T-cell (primary cell): ENCODE measurements around the gene GSPT2. TPM values are rescaled to one million over a fixed set of nuclear protein-coding genes. Genes with fewer than 3 reads are reported as not detected.
"Not testable (repeated sequence)": the region's sequence is repeated elsewhere in the genome, so short reads cannot be mapped to it uniquely, and the experiment has no call there.

Source experiments
- ATAC-seq, 4 experiments: fragments of 200-7000 bp in 3 of 4; fragments of 150-1000 bp in 1 of 4; cut with Tn5 transposase; replicated peaks in 1 of 4; 1 replicate in 3 of 4; 2 replicates in 1 of 4; pipeline ENCODE4 v1.10.0; 2021; ENCODE audit warnings: moderate library complexity in 3 of 4, mild to moderate bottlenecking in 2 of 4, moderate number of reproducible peaks in 1 of 4
- CTCF ChIA-PET, 2 donors: fragments of 300-600 bp; sonication (Branson Sonifier 250); formaldehyde crosslinking; loops; one replicate each; lab custom pipeline; 2022; ENCODE audit warnings: antibody characterized with exemption in 2 of 2; lab: Charles Lee
- POLR2A ChIA-PET, 2 donors: fragments of 300-600 bp; sonication (Branson Sonifier 250); formaldehyde crosslinking; loops; one replicate each; lab custom pipeline; 2022; ENCODE audit warnings: antibody characterized with exemption in 2 of 2; lab: Charles Lee
- DNase-seq, 35 experiments: peaks; one replicate each; pipeline versions ENCODE4 v3.0.0 to v3.0.0-alpha.2; 2013 to 2023
- H3K27ac ChIP-seq: one replicate; pipeline ENCODE4 v1.5.1; 2013; ENCODE audit warnings: low read length
- H3K27me3 ChIP-seq, 2 experiments: replicated peaks in 1 of 2; 1 replicate in 1 of 2; 2 replicates in 1 of 2; pipeline versions ENCODE4 v1.6.1 to v1.7.0; 2013; ENCODE audit warnings: low read length in 1 of 2, mixed read lengths in 1 of 2; ENCODE audit not compliant: control insufficient read depth in 2 of 2, insufficient read depth in 2 of 2; ENCODE audit errors: extremely low read depth in 1 of 2
- H3K36me3 ChIP-seq, 2 donors: 1 replicate in 1 of 2; 2 replicates in 1 of 2; pipeline versions ENCODE4 v1.6.1 to v1.7.0; 2013; ENCODE audit warnings: low read length in 1 of 2; ENCODE audit not compliant: control insufficient read depth in 2 of 2, insufficient read depth in 1 of 2; ENCODE audit errors: extremely low read depth in 1 of 2
- H3K4me1 ChIP-seq, 2 experiments: 1 replicate in 1 of 2; 2 replicates in 1 of 2; pipeline versions ENCODE4 v1.6.1 to v1.7.0; 2013; ENCODE audit warnings: low read length in 2 of 2, mixed read lengths in 1 of 2; ENCODE audit not compliant: insufficient read depth in 2 of 2, control insufficient read depth in 1 of 2; ENCODE audit errors: extremely low read depth in 1 of 2
- H3K4me3 ChIP-seq, 2 donors: 1 replicate in 1 of 2; 2 replicates in 1 of 2; pipeline versions ENCODE4 v1.5.1 to v1.7.0; 2013; ENCODE audit warnings: mild to moderate bottlenecking in 2 of 2, low read length in 1 of 2, moderate library complexity in 1 of 2; ENCODE audit not compliant: control insufficient read depth in 1 of 2; ENCODE audit errors: extremely low read depth in 1 of 2
- H3K9me3 ChIP-seq: 2 replicates; pipeline ENCODE4 v1.7.0; 2013
- H3K27ac Mint-ChIP-seq, 2 donors: one replicate each; pipeline ENCODE4 v1.8.0; 2020 to 2021; ENCODE audit warnings: mild to moderate bottlenecking in 2 of 2, mixed read lengths in 2 of 2
- H3K27me3 Mint-ChIP-seq, 2 donors: one replicate each; pipeline ENCODE4 v1.8.0; 2021 to 2022; ENCODE audit warnings: mixed read lengths in 2 of 2
- H3K36me3 Mint-ChIP-seq: one replicate; pipeline ENCODE4 v1.8.0; 2021; ENCODE audit warnings: mixed read lengths
- H3K4me1 Mint-ChIP-seq, 3 donors: one replicate each; pipeline ENCODE4 v1.8.0; 2020 to 2022; ENCODE audit warnings: mixed read lengths in 3 of 3, mild to moderate bottlenecking in 1 of 3
- H3K4me3 Mint-ChIP-seq, 3 donors: one replicate each; pipeline ENCODE4 v1.8.0; 2020 to 2022; ENCODE audit warnings: mild to moderate bottlenecking in 3 of 3, mixed read lengths in 3 of 3, moderate library complexity in 3 of 3
- H3K9me3 Mint-ChIP-seq, 3 donors: one replicate each; pipeline ENCODE4 v1.8.0; 2020 to 2022; ENCODE audit warnings: mixed read lengths in 3 of 3
- WGBS: methylation state at CpG from one replicate; pipeline ENCODE4 v1.1.5; 2013; ENCODE audit warnings: missing lambda C conversion rate; ENCODE audit not compliant: insufficient coverage; 5-methylcytosine and 5-hydroxymethylcytosine counted together
- total RNA-seq, 35 experiments: library from RNA in 6 of 35; stranded (reverse) in 6 of 35; fragments of 120-200 nt in 1 of 35; gene quantifications; one replicate each; pipeline versions ENCODE4 v1.2.1 to v1.2.4 and lab custom pipeline; 2013 to 2026

Gene GSPT2
- total RNA-seq (1 to 10 TPM; 5.9 to 9.8 (median 8.6) TPM), total RNA-seq (lab: John Stamatoyannopoulos, UW) (4.4 to 23.7 (median 11.4) reads per million in 29 experiments)
- total RNA-seq (2013), result 9.0 TPM

DNA sequence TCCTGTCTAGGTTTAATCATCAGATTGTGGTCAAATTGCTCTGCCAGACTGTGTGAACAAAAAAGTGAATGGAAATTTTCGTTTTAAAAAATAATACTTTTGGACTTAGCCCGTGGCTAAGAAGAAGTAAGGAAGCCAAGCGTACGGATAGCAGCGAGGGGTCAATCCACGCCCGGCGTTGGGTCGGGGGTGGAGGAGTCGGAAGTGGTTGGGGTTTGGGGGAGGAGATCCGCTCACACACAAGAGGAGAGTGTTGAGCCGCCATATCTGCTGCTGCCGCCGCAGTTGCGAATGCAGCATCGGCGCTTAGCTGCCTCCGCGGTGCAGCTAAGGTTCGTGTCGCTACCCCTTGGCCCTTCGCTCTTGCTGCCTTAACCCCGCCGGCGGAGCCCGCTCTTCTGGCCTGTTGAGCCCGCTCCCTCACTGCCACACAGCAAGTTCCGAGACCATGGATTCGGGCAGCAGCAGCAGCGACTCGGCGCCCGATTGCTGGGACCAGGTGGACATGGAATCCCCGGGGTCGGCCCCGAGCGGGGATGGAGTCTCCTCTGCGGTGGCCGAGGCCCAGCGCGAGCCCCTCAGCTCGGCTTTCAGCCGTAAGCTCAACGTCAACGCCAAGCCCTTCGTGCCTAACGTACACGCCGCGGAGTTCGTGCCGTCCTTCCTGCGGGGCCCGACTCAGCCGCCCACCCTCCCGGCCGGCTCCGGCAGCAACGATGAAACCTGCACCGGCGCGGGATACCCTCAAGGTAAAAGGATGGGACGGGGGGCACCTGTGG, at the start of gene GSPT2:
TSS of gene GSPT2 (plus strand) at position 264 of the 779 bp plus-strand sequence. CDS start at position 449, 185 bp downstream.
- Histone ChIP-seq H3K4me1 (peaks cover 0 to 9% of the 10 kb centered on the region in 2 experiments), H3K27me3 (no peaks in the 10 kb centered on the region), H3K27ac (peak within 1 kb of the TSS; percentile 69), H3K4me3 (peak within 1 kb of the TSS; percentile 74 to 79), H3K9me3 (no peaks in the 10 kb centered on the region), H3K36me3 (no peaks in the 10 kb centered on the region)
- POLR2A ChIA-PET, result interaction anchor here in 1 of 2 donors (0.5 kb wide), 1 partner anchor 38 kb away, joined by 3 read pairs; no protein-coding TSS in a partner anchor
- peak; percentile 87 to 96 (median 94) for ATAC-seq
- H3K27me3 Mint-ChIP-seq, result peaks cover 2 to 20% of the 10 kb centered on the region in 2 donors
- H3K4me3 Mint-ChIP-seq, result peak within 1 kb of the TSS; percentile 78 to 87 (median 82)
- peaks cover 19% of the 10 kb centered on the region for H3K36me3 Mint-ChIP-seq
- DNase-seq, result peak; percentile 8 to 60 (median 38)
- H3K4me1 Mint-ChIP-seq, result peaks cover 5 to 22% (median 21%) of the 10 kb centered on the region in 3 donors
- peak within 1 kb of the TSS; percentile 82 to 86 for H3K27ac Mint-ChIP-seq
- CTCF ChIA-PET, result no interaction called here
- under 1% methylated on average over 54 of the region's 63 CpGs for WGBS
- H3K9me3 Mint-ChIP-seq, result peaks cover 0 to 16% (median 13%) of the 10 kb centered on the region in 3 donors

DNA sequence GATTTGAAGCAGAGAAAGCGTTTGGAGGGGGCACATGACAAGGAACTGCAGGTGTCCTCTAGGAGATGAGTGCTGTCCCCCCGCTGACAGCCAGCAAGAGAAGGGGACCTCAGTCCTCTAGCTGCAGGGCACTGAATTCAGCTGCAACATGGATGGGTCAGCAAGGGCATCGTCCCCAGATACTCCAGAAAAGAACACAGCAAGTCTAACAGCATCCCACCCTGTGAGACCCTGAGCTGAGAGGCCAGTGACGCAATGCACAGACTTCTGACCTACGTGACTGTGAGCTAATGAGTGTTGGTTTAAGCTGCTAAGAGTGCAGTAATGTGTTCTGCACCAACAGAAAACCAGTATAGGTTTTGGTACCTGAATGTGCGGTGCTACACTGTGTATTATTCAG, 49.0 kb upstream of the GSPT2 start:
- ATAC-seq, result no peak
- Mint-ChIP-seq H3K9me3 (no peaks in the 10 kb centered on the region), H3K4me1 (no peaks in the 10 kb centered on the region), H3K36me3 (no peaks in the 10 kb centered on the region), H3K27me3 (peaks cover 7 to 44% of the 10 kb centered on the region in 2 donors), H3K4me3 (no peak overlapping the region), H3K27ac (no peak overlapping the region)
- no peaks in the 10 kb centered on the region for H3K4me1 ChIP-seq
- no peaks in the 10 kb centered on the region for H3K9me3 ChIP-seq
- 40% methylated on average over 1 of the region's 6 CpGs for WGBS
- ChIA-PET POLR2A (no interaction called here), CTCF (interaction anchor here in 1 of 2 donors (0.6 kb wide), 1 partner anchor 192 kb away, joined by 3 read pairs; no protein-coding TSS in a partner anchor)
- H3K27ac ChIP-seq, result no peak overlapping the region
- no peak overlapping the region for H3K4me3 ChIP-seq
- no peaks in the 10 kb centered on the region for H3K36me3 ChIP-seq
- H3K27me3 ChIP-seq, result no peaks in the 10 kb centered on the region
- DNase-seq, result no peak

DNA sequence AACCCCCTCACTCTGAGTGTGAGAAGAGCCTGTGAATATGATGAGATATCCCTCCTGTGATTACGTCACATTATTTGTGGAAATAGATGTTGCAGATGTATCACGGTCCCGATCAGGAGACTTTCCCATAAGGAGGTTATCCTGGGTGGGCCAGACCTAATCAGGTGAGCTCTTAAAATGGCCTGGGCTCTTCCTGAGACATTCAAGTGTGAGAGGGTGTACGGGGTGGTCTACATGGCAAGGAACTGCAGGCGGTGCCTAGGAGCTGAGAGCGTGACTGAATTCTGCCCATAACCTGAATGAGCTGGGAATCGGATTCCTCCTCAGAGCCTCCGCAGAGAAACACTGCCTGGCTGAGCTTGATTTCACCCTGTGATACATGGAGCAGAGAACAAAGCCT, 45.8 kb upstream of the GSPT2 start:
- Histone ChIP-seq H3K27ac (no peak overlapping the region), H3K27me3 (no peaks in the 10 kb centered on the region), H3K9me3 (no peaks in the 10 kb centered on the region), H3K4me3 (no peak overlapping the region), H3K36me3 (no peaks in the 10 kb centered on the region), H3K4me1 (no peaks in the 10 kb centered on the region)
- no peak for ATAC-seq
- WGBS, result 100% methylated on average over 6 of the region's 8 CpGs
- POLR2A ChIA-PET, result no interaction called here
- CTCF ChIA-PET, result no interaction called here
- DNase-seq, result no peak
- Mint-ChIP-seq H3K36me3 (no peaks in the 10 kb centered on the region), H3K27me3 (peaks cover 9 to 53% of the 10 kb centered on the region in 2 donors), H3K4me3 (no peak overlapping the region), H3K27ac (no peak overlapping the region), H3K9me3 (no peaks in the 10 kb centered on the region), H3K4me1 (no peaks in the 10 kb centered on the region)

DNA sequence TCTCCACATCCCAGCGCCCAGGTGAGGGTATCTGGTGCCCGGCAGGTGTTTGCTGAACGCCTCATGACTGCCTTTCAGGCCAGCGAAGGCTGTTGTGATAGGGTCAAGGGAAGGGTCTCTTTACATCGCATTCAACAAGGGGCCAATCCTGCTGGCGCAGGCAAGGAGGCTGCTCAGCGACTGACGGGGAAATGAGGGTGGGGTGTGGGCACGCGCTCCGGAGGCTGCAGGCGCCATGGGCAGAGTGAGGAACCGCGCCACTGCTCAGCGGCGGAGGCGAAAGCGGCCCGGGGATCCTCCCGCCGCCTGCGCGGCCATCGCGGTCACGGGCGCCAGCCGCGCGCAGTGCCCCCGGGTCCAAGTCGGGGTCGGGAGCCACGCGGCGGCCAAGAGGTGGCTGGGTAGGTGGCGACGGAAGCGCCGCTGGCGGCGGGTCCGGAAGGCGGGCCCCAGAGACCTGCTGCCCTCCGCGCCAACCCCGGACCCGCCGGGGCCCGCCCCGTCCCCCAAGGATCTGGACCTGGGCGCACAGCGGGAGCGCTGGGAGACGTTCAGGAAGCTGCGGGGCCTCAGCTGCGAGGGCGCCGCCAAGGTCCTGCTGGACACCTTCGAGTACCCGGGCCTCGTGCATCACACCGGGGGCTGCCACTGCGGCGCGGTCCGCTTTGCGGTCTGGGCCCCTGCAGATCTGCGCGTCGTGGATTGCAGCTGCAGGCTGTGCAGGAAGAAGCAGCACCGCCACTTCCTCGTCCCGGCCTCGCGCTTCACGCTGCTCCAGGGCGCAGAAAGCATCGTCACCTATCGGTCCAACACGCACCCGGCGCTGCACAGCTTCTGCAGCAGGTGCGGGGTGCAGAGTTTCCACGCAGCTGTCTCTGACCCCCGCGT, 32.7 kb upstream of the GSPT2 start, which contains the start of gene CENPVL1:
TSS of gene CENPVL1 (plus strand) at position 236 of the 888 bp plus-strand sequence. CDS start at position 236, 0 bp downstream.
- H3K4me1 ChIP-seq, H3K36me3 ChIP-seq, H3K9me3 Mint-ChIP-seq, DNase-seq, H3K9me3 ChIP-seq, H3K27ac Mint-ChIP-seq, H3K27me3 ChIP-seq, H3K4me3 Mint-ChIP-seq, H3K4me3 ChIP-seq, CTCF ChIA-PET, POLR2A ChIA-PET, ATAC-seq, H3K36me3 Mint-ChIP-seq, H3K4me1 Mint-ChIP-seq, H3K27ac ChIP-seq, H3K27me3 Mint-ChIP-seq: not testable (repeated sequence)
- no CpG with 5 or more reads among the region's 87 CpGs for WGBS

DNA sequence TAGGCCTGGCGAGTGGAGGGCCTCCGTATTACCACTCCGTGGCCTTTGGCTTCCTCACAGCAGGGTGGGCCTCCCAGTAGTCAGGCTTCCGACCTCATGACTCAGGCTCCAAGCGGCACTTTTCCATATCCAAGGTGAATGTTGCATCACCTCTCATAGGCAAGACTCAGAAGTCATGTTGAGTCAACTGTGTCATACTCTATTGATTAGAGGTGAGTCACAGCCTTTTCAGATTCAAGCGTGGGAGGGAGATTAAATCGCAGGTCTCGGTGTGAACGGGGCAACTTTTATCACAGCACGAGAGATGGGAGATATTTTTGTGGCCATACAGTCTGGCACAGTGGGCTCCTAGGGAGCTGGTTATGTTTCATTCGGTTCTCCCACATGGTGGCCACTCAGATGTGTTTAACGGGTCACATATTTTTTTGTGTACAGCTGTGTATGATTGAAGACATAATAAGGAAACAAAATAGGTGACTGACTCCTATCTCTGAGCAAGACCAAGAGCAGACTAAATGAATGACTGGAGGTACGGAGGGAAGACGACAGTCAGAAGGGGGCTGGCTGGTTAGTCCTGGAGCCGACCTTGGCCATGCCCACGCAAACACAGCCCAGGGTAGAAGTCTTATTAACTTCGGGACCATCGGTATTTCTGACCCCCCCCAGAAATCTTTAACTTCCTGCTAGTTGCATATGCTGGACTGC, 30.1 kb upstream of the GSPT2 start:
- DNase-seq, H3K9me3 Mint-ChIP-seq, H3K27me3 ChIP-seq, H3K4me3 ChIP-seq, H3K27ac Mint-ChIP-seq, H3K27ac ChIP-seq, H3K36me3 Mint-ChIP-seq, H3K36me3 ChIP-seq, ATAC-seq, CTCF ChIA-PET, H3K27me3 Mint-ChIP-seq, H3K4me1 ChIP-seq, H3K4me3 Mint-ChIP-seq, H3K9me3 ChIP-seq, POLR2A ChIA-PET, H3K4me1 Mint-ChIP-seq: not testable (repeated sequence)
- WGBS, result no CpG with 5 or more reads among the region's 18 CpGs

DNA sequence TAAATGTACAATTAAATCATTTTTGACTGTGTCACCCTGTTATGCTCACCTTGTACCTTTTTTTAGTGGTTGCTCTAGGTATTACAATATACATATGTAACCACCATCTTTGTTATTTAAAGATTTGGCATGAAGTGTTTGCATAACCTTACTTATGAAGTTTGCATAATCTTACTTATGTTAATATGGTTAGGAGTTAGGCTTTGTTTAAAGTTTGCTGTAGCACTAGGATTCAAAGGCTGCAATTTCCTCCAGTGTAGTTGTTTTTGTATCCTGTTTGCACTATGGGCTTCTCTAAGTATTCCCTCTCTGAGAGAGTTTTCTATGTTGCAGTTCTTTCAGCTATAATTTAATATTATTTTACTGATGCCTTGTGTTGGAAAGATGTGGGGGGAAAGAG, 15.0 kb upstream of the GSPT2 start:
- ChIA-PET POLR2A (no interaction called here), CTCF (no interaction called here)
- Histone ChIP-seq H3K4me3 (no peak overlapping the region), H3K27ac (no peak overlapping the region), H3K36me3 (no peaks in the 10 kb centered on the region), H3K4me1 (no peaks in the 10 kb centered on the region), H3K27me3 (peaks cover 0 to 10% of the 10 kb centered on the region in 2 experiments), H3K9me3 (no peaks in the 10 kb centered on the region)
- Mint-ChIP-seq H3K4me3 (no peak overlapping the region), H3K27me3 (peaks cover 5 to 27% of the 10 kb centered on the region in 2 donors), H3K9me3 (no peaks in the 10 kb centered on the region), H3K36me3 (no peaks in the 10 kb centered on the region), H3K27ac (no peak overlapping the region), H3K4me1 (no peaks in the 10 kb centered on the region)
- ATAC-seq (no peak), DNase-seq (no peak)
